Ovary (tissue), 3 donors: ENCODE measurements around the gene NPFFR2.

ENCODE experiments used
- CTCF ChIP-seq, 3 donors: fragments of 450-650 bp in 2 of 3; fragments of 200-600 bp in 1 of 3; IDR thresholded peaks; one replicate each; pipeline versions ENCODE4 v1.5.1 to v1.8.0; 2016 to 2022; ENCODE audit warnings: antibody characterized with exemption in 3 of 3, mild to moderate bottlenecking in 1 of 3
- EP300 ChIP-seq: sonication (generic); formaldehyde crosslinking; IDR thresholded peaks from one replicate; pipeline ENCODE4 v1.6.1; 2017; ENCODE audit warnings: antibody characterized with exemption
- POLR2A ChIP-seq: fragments of 450-650 bp; IDR thresholded peaks from one replicate; pipeline ENCODE4 v1.6.1; 2017; ENCODE audit warnings: antibody characterized with exemption, mild to moderate bottlenecking, moderate library complexity
- donor health status: DM: no; HTN: no; CAD: no.

- TF ChIP-seq CTCF (IDR thresholded peaks at IDR 0.05) (no peak), EP300 (no peak), POLR2A (no peak)
Measured at GRCh38 chr4:72194046-72194445, 162.2 kb downstream of the NPFFR2 start.
